ENCODE results near the gene SLIT3.
A peak's percentile ranks its signal among the peaks of the same experiment; 100 is the strongest.
"Not testable (repeated sequence)": the region's sequence is repeated elsewhere in the genome, so short reads cannot be mapped to it uniquely, and the experiment has no call there.

SLIT3 gene

GRCh38 chr5:169168280-169168679, 132.7 kb downstream of the SLIT3 start:
- DNase-seq, result no peak

GRCh38 chr5:169166078-169166477, 134.9 kb downstream of the SLIT3 start:
- no peak for DNase-seq

- DNase-seq, result no peak
These were observed 135.9 kb downstream of the SLIT3 start for GRCh38 chr5:169165052-169165451.

- DNase-seq, result no peak
These were observed 136.4 kb downstream of the SLIT3 start for GRCh38 chr5:169164481-169164925.

GRCh38 chr5:169162407-169162806, 138.5 kb downstream of the SLIT3 start:
- DNase-seq, result no peak

- DNase-seq, result no peak
These were observed 139.8 kb downstream of the SLIT3 start for GRCh38 chr5:169161022-169161680.

- no peak for DNase-seq
These were observed 140.5 kb downstream of the SLIT3 start for GRCh38 chr5:169160405-169160901.

GRCh38 chr5:169158764-169159163, 142.2 kb downstream of the SLIT3 start:
- no peak for DNase-seq

GRCh38 chr5:169157064-169157463, 143.9 kb downstream of the SLIT3 start:
- no peak for DNase-seq

GRCh38 chr5:169154679-169155078, 146.3 kb downstream of the SLIT3 start:
- no peak for DNase-seq

- no peak for DNase-seq
These were observed 147.5 kb downstream of the SLIT3 start for GRCh38 chr5:169153405-169153804.

- no peak for DNase-seq
These were observed 148.0 kb downstream of the SLIT3 start for GRCh38 chr5:169152946-169153345.

- no peak for DNase-seq
These were observed 148.5 kb downstream of the SLIT3 start for GRCh38 chr5:169152453-169152852.

GRCh38 chr5:169151051-169151805, 149.7 kb downstream of the SLIT3 start:
- no peak for DNase-seq

GRCh38 chr5:169150108-169150507, 150.8 kb downstream of the SLIT3 start:
- DNase-seq, result no peak

GRCh38 chr5:169149317-169149716, 151.6 kb downstream of the SLIT3 start:
- DNase-seq, result peak in 1 of 2 experiments; percentile 17

GRCh38 chr5:169148138-169148740, 152.7 kb downstream of the SLIT3 start:
- DNase-seq, result no peak

- DNase-seq, result no peak
These were observed 153.4 kb downstream of the SLIT3 start for GRCh38 chr5:169147534-169147933.

GRCh38 chr5:169146158-169146557, 154.8 kb downstream of the SLIT3 start:
- DNase-seq, result no peak

GRCh38 chr5:169142264-169142970, 158.5 kb downstream of the SLIT3 start:
- no peak for DNase-seq

GRCh38 chr5:169140215-169140614, 160.7 kb downstream of the SLIT3 start:
- DNase-seq, result not testable (repeated sequence)

GRCh38 chr5:169139480-169140050, 161.4 kb downstream of the SLIT3 start:
- DNase-seq, result no peak

- DNase-seq, result no peak
These were observed 167.4 kb downstream of the SLIT3 start for GRCh38 chr5:169133531-169133930.
